ENCODE measurements around the gene GDPD4. TPM values are rescaled to one million over a fixed set of nuclear protein-coding genes. Genes with fewer than 3 reads are reported as not detected.
"Not testable (repeated sequence)": the region's sequence is repeated elsewhere in the genome, so short reads cannot be mapped to it uniquely, and the experiment has no call there.

GDPD4 gene
- total RNA-seq, 1 experiment from 2014 or later, result not detected

DNA sequence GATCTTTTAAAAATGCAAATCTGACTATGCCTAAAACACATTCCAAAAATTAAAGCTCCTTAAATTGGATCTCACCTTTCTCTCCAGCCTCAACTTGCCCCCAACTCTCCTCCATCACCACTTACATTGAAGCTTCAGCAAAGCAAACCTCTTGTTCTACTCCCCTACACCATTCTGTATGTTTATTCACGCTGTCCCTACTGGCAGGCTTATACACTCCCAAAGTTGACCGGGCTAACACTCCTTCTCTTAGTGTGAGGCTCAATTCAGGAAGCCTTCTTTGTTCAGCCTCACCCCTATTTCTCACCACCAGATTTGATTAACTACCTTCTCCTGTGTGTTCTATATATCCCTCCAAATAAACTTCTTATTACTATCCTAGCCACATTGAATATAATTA, 1.8 kb upstream of the GDPD4 start:
- TF ChIP-seq EZH2phosphoT487 (IDR thresholded peaks at IDR 0.05; ENCODE audit: borderline replicate concordance, low read length) (no peak), EZH2 (IDR thresholded peaks at IDR 0.05; ENCODE audit: low read length, unreplicated experiment) (no peak)
- TF ChIP-seq, protein P1, sequence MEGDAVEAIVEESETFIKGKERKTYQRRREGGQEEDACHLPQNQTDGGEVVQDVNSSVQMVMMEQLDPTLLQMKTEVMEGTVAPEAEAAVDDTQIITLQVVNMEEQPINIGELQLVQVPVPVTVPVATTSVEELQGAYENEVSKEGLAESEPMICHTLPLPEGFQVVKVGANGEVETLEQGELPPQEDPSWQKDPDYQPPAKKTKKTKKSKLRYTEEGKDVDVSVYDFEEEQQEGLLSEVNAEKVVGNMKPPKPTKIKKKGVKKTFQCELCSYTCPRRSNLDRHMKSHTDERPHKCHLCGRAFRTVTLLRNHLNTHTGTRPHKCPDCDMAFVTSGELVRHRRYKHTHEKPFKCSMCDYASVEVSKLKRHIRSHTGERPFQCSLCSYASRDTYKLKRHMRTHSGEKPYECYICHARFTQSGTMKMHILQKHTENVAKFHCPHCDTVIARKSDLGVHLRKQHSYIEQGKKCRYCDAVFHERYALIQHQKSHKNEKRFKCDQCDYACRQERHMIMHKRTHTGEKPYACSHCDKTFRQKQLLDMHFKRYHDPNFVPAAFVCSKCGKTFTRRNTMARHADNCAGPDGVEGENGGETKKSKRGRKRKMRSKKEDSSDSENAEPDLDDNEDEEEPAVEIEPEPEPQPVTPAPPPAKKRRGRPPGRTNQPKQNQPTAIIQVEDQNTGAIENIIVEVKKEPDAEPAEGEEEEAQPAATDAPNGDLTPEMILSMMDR (conservative IDR thresholded peaks at IDR 0.05; ENCODE audit: low read depth, low read length), result no peak
- POLR2A ChIA-PET (ENCODE audit: unreplicated experiment), result no interaction called here
- Histone ChIP-seq H3K27ac (ENCODE audit: low read length) (no peak overlapping the region), H4K20me1 (ENCODE audit: low read length) (no peaks in the 10 kb centered on the region), H3K79me2 (ENCODE audit: low read length) (no peaks in the 10 kb centered on the region), H3F3A (ENCODE audit: low read length, unreplicated experiment) (peaks cover 5% of the 10 kb centered on the region), H2AFZ (ENCODE audit: low read length) (no peak overlapping the region), H3K4me1 (ENCODE audit: insufficient read depth, low read length) (peaks cover 21% of the 10 kb centered on the region), H3K27me3 (ENCODE audit: low read length) (no peaks in the 10 kb centered on the region), H3K4me3 (ENCODE audit: low read length) (no peak overlapping the region), H3K9ac (ENCODE audit: low read length) (no peak overlapping the region), H3K4me2 (ENCODE audit: low read length) (no peak overlapping the region), H3K36me3 (ENCODE audit: low read depth, low read length) (peaks cover 5% of the 10 kb centered on the region; the same call in 1 of the 2 replicates), H3K9me3 (ENCODE audit: low read length) (peaks cover 14% of the 10 kb centered on the region), H3K9me2 (replicated peaks; ENCODE audit: low read length) (no peaks in the 10 kb centered on the region)
- BruUV-seq (replicated peaks), result no TSS peak
- DNase-seq (no peak), ATAC-seq (no peak)
- intact Hi-C loops (cut with micrococcal nuclease), result loop anchor here (10.0 kb wide), 1 partner anchor 109 kb away; no protein-coding TSS in a partner anchor
- CTCF ChIA-PET, result no interaction called here

DNA sequence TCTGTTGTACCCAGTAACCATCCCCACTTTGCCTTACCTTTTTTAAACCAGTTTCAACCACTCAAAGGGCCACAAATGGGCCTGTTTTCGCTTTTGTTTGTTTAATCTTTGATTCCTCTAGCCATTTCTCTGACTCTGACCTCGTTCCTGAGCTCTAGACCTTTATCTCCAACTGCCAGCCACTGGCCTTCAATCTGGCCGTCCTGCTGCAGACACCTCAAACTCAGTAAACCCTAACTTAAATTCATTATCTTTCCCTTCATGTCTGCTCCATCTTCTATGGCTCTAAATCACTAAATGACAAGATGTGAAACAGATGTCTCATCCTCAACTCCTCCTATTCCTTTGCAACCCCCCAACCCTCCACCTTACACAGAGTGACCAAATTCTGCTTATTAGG, 1.3 kb upstream of the GDPD4 start:
- no peak overlapping the region for H3K9ac ChIP-seq (ENCODE audit: low read length)
- BruUV-seq (replicated peaks), result no TSS peak
- POLR2A ChIA-PET (ENCODE audit: unreplicated experiment), result no interaction called here

DNA sequence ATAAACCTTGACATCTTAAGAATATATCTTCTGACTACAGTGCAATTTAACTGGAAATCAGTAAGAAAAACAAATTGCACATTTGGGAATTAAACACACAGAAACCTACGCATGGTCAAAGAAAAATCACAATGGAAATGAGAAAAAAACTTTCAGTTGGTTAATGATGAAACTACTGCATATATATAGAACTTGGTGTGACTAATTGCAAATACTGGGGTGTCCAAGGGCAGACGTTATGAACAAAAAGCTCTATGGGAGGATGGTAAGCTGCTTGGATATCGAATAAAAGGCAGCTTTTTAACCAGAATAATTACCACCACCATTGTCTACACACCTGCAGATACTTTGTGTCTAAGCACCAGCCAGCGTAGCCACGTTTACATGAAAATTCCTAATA, 791 bp downstream of the GDPD4 start:
- no peaks in the 10 kb centered on the region for H4K20me1 ChIP-seq (ENCODE audit: low read length)
- CTCF ChIA-PET, result no interaction called here
- H3K36me3 ChIP-seq (ENCODE audit: low read depth, low read length), result peaks cover 5% of the 10 kb centered on the region; the same call in 1 of the 2 replicates
- peaks cover 5% of the 10 kb centered on the region for H3F3A ChIP-seq (ENCODE audit: low read length, unreplicated experiment)
- peaks cover 21% of the 10 kb centered on the region for H3K4me1 ChIP-seq (ENCODE audit: insufficient read depth, low read length)
- intact Hi-C loops (cut with micrococcal nuclease), result loop anchor here (10.0 kb wide), 1 partner anchor 106 kb away; no protein-coding TSS in a partner anchor
- H3K9me3 ChIP-seq (ENCODE audit: low read length), result peaks cover 14% of the 10 kb centered on the region
- no peak for DNase-seq
- TF ChIP-seq EZH2 (IDR thresholded peaks at IDR 0.05; ENCODE audit: low read length, unreplicated experiment), result no peak
- TF ChIP-seq EZH2phosphoT487 (IDR thresholded peaks at IDR 0.05; ENCODE audit: borderline replicate concordance, low read length), result no peak
- TF ChIP-seq, protein P1 (conservative IDR thresholded peaks at IDR 0.05; ENCODE audit: low read depth, low read length), result no peak
- no peak overlapping the region for H3K4me2 ChIP-seq (ENCODE audit: low read length)
- no peak for ATAC-seq
- H3K4me3 ChIP-seq (ENCODE audit: low read length), result peak overlapping the region; percentile 10; the same call in 1 of the 2 replicates
- H3K9ac ChIP-seq (ENCODE audit: low read length), result peak overlapping the region; percentile 59
- no peak overlapping the region for H2AFZ ChIP-seq (ENCODE audit: low read length)
- H3K9me2 ChIP-seq (replicated peaks; ENCODE audit: low read length), result no peaks in the 10 kb centered on the region
- no peaks in the 10 kb centered on the region for H3K79me2 ChIP-seq (ENCODE audit: low read length)
- no TSS peak for BruUV-seq (replicated peaks)
- H3K27me3 ChIP-seq (ENCODE audit: low read length), result no peaks in the 10 kb centered on the region
- POLR2A ChIA-PET (ENCODE audit: unreplicated experiment), result no interaction called here
- H3K27ac ChIP-seq (ENCODE audit: low read length), result peak overlapping the region; percentile 93

More for the DNA sequence above, 1.3 kb upstream of the GDPD4 start:
- no peak overlapping the region for H2AFZ ChIP-seq (ENCODE audit: low read length)
- H3K4me1 ChIP-seq (ENCODE audit: insufficient read depth, low read length), result peaks cover 21% of the 10 kb centered on the region
- H3K9me3 ChIP-seq (ENCODE audit: low read length), result peaks cover 14% of the 10 kb centered on the region
- no peaks in the 10 kb centered on the region for H3K9me2 ChIP-seq (replicated peaks; ENCODE audit: low read length)
- no peaks in the 10 kb centered on the region for H4K20me1 ChIP-seq (ENCODE audit: low read length)
- H3K27ac ChIP-seq (ENCODE audit: low read length), result no peak overlapping the region
- H3K36me3 ChIP-seq (ENCODE audit: low read depth, low read length), result peaks cover 5% of the 10 kb centered on the region; the same call in 1 of the 2 replicates
- no peaks in the 10 kb centered on the region for H3K27me3 ChIP-seq (ENCODE audit: low read length)
- H3K79me2 ChIP-seq (ENCODE audit: low read length), result no peaks in the 10 kb centered on the region
- H3F3A ChIP-seq (ENCODE audit: low read length, unreplicated experiment), result peaks cover 5% of the 10 kb centered on the region
- no peak overlapping the region for H3K4me2 ChIP-seq (ENCODE audit: low read length)
- DNase-seq (no peak), ATAC-seq (no peak)
- H3K4me3 ChIP-seq (ENCODE audit: low read length), result no peak overlapping the region
- CTCF ChIA-PET, result no interaction called here
- no peak for TF ChIP-seq EZH2 (IDR thresholded peaks at IDR 0.05; ENCODE audit: low read length, unreplicated experiment)
- TF ChIP-seq EZH2phosphoT487 (IDR thresholded peaks at IDR 0.05; ENCODE audit: borderline replicate concordance, low read length), result no peak
- TF ChIP-seq, protein P1 (conservative IDR thresholded peaks at IDR 0.05; ENCODE audit: low read depth, low read length), result no peak
- intact Hi-C loops (cut with micrococcal nuclease), result loop anchor here (10.0 kb wide), 1 partner anchor 108 kb away; no protein-coding TSS in a partner anchor

DNA sequence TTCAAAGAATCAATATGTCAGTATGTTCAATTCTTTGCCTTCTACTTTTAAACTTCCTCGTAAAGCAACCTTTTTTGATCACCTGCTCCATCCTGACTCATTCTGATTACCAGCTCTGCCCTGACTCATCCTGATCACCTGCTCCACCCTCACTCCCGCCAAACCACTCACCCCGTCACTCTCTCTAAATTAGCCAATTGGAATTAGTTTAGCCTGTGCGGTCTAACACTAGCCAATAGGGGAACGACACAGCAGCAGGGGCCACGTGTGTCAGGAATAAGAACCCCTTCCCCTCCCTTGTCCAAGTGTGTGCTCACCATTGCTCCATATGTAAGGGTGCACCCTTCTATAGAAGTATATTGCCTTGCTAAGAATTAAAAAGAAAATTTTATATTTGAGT, 1.5 kb downstream of the GDPD4 start:
- H3K4me3 ChIP-seq (ENCODE audit: low read length); H4K20me1 ChIP-seq (ENCODE audit: low read length); H3F3A ChIP-seq (ENCODE audit: low read length, unreplicated experiment); POLR2A ChIA-PET (ENCODE audit: unreplicated experiment); H3K27me3 ChIP-seq (ENCODE audit: low read length); H2AFZ ChIP-seq (ENCODE audit: low read length); H3K36me3 ChIP-seq (ENCODE audit: low read depth, low read length); H3K9me2 ChIP-seq (replicated peaks; ENCODE audit: low read length); BruUV-seq (replicated peaks); H3K79me2 ChIP-seq (ENCODE audit: low read length): not testable (repeated sequence)
- H3K9ac ChIP-seq (ENCODE audit: low read length), result peak overlapping the region; percentile 59
- H3K9me3 ChIP-seq (ENCODE audit: low read length), result peaks cover 14% of the 10 kb centered on the region
- H3K27ac ChIP-seq (ENCODE audit: low read length), result peak overlapping the region; percentile 93
- peaks cover 21% of the 10 kb centered on the region for H3K4me1 ChIP-seq (ENCODE audit: insufficient read depth, low read length)
- peak; percentile 82 for ATAC-seq
- peak; percentile 93 for DNase-seq
- CTCF ChIA-PET, result interaction anchor here (0.6 kb wide), 1 partner anchor 105 kb away, joined by 3 read pairs; no protein-coding TSS in a partner anchor
- intact Hi-C loops (cut with micrococcal nuclease), result loop anchor here (10.0 kb wide), 1 partner anchor 105 kb away; no protein-coding TSS in a partner anchor
- H3K4me2 ChIP-seq (ENCODE audit: low read length), result peak overlapping the region; percentile 37

All from PC-3 (cell line).